OCI-LY7 (cell line): ENCODE data around the gene TLCD1. TPM values are rescaled to one million over a fixed set of nuclear protein-coding genes. Genes with fewer than 3 reads are reported as not detected.

Source experiments
- BruUV-seq: library from RNA; stranded (reverse); fragments of 400-500 nt; replicated peaks from 2 replicates; lab custom pipeline; 2021; lab: Mats Ljungman, UMichigan
- CTCF ChIA-PET: fragments of 300-600 bp; sonication (Branson Sonifier 250); formaldehyde crosslinking; loops from one replicate; lab custom pipeline; 2022; ENCODE audit warnings: antibody characterized with exemption; ENCODE audit not compliant: unreplicated experiment; lab: Charles Lee
- POLR2A ChIA-PET: fragments of 300-600 bp; sonication (Branson Sonifier 250); formaldehyde crosslinking; loops from one replicate; lab custom pipeline; 2022; ENCODE audit warnings: antibody characterized with exemption; lab: Charles Lee
- DNase-seq: peaks from one replicate; pipeline ENCODE4 v3.0.0-alpha.2; 2015; ENCODE audit warnings: low spot score
- H2AFZ ChIP-seq: fragments of 200-600 bp; sonication (generic), shearing (Covaris generic); 2 replicates; pipeline ENCODE4 v1.6.1; 2014; ENCODE audit warnings: mild to moderate bottlenecking, antibody characterized with exemption, low read length, moderate library complexity
- H3K27ac ChIP-seq: fragments of 200-600 bp; sonication (generic); 2 replicates; pipeline ENCODE4 v1.5.1; 2014; ENCODE audit warnings: mixed run types, low read depth, mild to moderate bottlenecking, moderate library complexity, low read length, inconsistent platforms; ENCODE audit not compliant: poor library complexity, severe bottlenecking
- H3K36me3 ChIP-seq: fragments of 200-600 bp; sonication (generic); 2 replicates; pipeline ENCODE4 v1.6.1; 2014; ENCODE audit warnings: mild to moderate bottlenecking, antibody characterized with exemption, low read length, moderate library complexity, mixed read lengths; ENCODE audit not compliant: insufficient read depth
- H3K4me1 ChIP-seq: fragments of 200-600 bp; sonication (generic); 2 replicates; pipeline ENCODE4 v1.5.1; 2014; ENCODE audit warnings: mild to moderate bottlenecking, low read length; ENCODE audit not compliant: insufficient read depth, poor library complexity, severe bottlenecking
- H3K4me2 ChIP-seq: fragments of 200-600 bp; sonication (generic); 2 replicates; pipeline ENCODE4 v1.6.1; 2014; ENCODE audit warnings: mild to moderate bottlenecking, low read length
- H3K4me3 ChIP-seq: fragments of 200-600 bp; sonication (generic); 2 replicates; pipeline ENCODE4 v1.5.1; 2014; ENCODE audit warnings: mild to moderate bottlenecking, low read depth, low read length; ENCODE audit not compliant: poor library complexity, severe bottlenecking
- H3K79me2 ChIP-seq: fragments of 200-600 bp; sonication (generic); 2 replicates; pipeline ENCODE4 v1.6.1; 2016; ENCODE audit warnings: low read depth, mild to moderate bottlenecking, low read length, moderate library complexity, mixed read lengths; ENCODE audit not compliant: insufficient read depth
- H3K9me2 ChIP-seq: fragments of 200-600 bp; sonication (generic); 2 replicates; pipeline ENCODE4 v1.6.1; 2016; ENCODE audit warnings: mild to moderate bottlenecking, low read length, mixed read lengths; ENCODE audit not compliant: insufficient read depth
- H3K9me3 ChIP-seq: fragments of 200-600 bp; sonication (generic); 2 replicates; pipeline ENCODE4 v1.6.1; 2014; ENCODE audit warnings: mild to moderate bottlenecking, mixed run types, low read length, mixed read lengths
- H4K20me1 ChIP-seq: fragments of 200-600 bp; sonication (generic); 2 replicates; pipeline ENCODE4 v1.6.1; 2014; ENCODE audit warnings: mild to moderate bottlenecking, antibody characterized with exemption, low read length, moderate library complexity, mixed read lengths; ENCODE audit not compliant: insufficient read depth
- CTCF ChIP-seq: fragments of 200-600 bp; sonication (generic); conservative IDR thresholded peaks from 2 replicates; pipeline ENCODE4 v1.5.1; 2014; ENCODE audit warnings: mild to moderate bottlenecking, antibody characterized with exemption, low read length, moderate library complexity, mixed read lengths
- EZH2phosphoT487 ChIP-seq: fragments of 200-600 bp; sonication (generic); IDR thresholded peaks from 2 replicates; pipeline ENCODE4 v1.6.1; 2018; ENCODE audit warnings: low read depth, borderline replicate concordance, mild to moderate bottlenecking, mixed run types, antibody characterized with exemption, low read length, moderate library complexity, mixed read lengths
- intact Hi-C: fragments of 100-400 bp; cut with micrococcal nuclease; formaldehyde crosslinking; loops from one replicate; pipeline ENCODE4 v1.10.0; 2022; ENCODE audit not compliant: unreplicated experiment
- total RNA-seq, 2 experiments: library from RNA; depleted of rRNA in 1 of 2; stranded (reverse); fragments of >200 nt in 1 of 2; shearing (Covaris generic) in 1 of 2; gene quantifications; 2 replicates each; pipeline ENCODE4 v1.2.3, GENCODE V29; 2014 to 2022

The TLCD1 gene
- total RNA-seq, 2 experiments from 2014 or later: 0.28 to 2.5 TPM

- H4K20me1 ChIP-seq: no peaks in the 10 kb centered on the region
- no peaks in the 10 kb centered on the region; the same call in 1 of the 2 replicates for H3K79me2 ChIP-seq
- no peak overlapping the region for H2AFZ ChIP-seq
- H3K27ac ChIP-seq: peak overlapping the region; percentile 94
- no TSS peak for BruUV-seq
- TF ChIP-seq EZH2phosphoT487 (no peak), CTCF (no peak)
- no peaks in the 10 kb centered on the region for H3K9me3 ChIP-seq
- H3K4me2 ChIP-seq: peak overlapping the region; percentile 96; the same call in 1 of the 2 replicates
- POLR2A ChIA-PET: interaction anchor here (0.6 kb wide), 1 partner anchor 10 kb away, joined by 4 read pairs; no protein-coding TSS in a partner anchor
- H3K4me1 ChIP-seq: peaks cover 55% of the 10 kb centered on the region
- H3K36me3 ChIP-seq: peaks cover 14% of the 10 kb centered on the region
- intact Hi-C loops: loop anchor here (5.0 kb wide), 2 partner anchors 32 to 122 kb away; no protein-coding TSS in a partner anchor
- H3K9me2 ChIP-seq: no peaks in the 10 kb centered on the region
- no peak for DNase-seq
- CTCF ChIA-PET: no interaction called here
- H3K4me3 ChIP-seq: no peak overlapping the region
Observed at GRCh38 chr17:28729950-28730330, 3.9 kb upstream of the TLCD1 start.

DNA sequence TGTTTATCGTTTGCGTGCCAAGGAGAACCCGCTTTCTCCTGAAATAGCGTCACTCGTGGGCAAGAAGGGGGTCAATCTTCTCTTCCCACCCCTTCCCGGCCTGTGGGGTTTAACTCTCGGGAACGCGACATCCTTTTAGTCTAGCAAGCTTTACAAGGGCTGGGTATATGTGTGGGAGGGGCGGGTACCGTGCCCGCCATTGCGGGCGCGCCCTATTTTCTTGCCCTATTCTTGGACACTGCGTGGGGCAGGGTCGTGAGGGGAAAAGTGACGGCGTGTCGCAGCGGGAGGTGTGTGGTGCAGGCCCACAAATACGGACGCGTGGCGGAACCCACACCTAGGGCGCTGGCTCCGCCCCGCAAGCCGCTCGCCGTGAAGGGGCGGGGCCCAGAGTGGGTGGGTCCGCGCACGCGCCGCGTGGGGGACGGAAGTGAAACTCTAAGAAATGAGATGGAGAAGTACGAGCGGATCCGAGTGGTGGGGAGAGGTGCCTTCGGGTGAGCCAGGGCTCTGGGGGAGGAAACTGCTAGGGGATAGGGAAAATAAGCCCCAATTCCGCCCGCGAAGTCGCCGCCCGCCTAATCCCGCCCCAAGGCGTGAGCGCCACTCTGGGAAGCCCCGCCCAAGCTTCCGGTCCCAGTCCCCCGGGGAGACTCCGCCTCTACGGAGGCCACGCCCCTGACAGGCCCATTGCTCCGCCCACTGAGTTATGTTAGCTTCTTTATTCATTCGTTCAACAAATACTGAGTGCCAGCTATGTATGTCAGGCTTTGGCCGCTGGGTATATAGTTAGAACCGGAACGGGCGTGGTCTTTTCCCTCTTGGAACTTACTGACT lies 2.5 kb upstream of the TLCD1 start, which contains the start of gene NEK8:
Gene NEK8, plus strand, starts transcription at position 425 of the 837 bp plus-strand sequence. Its CDS starts 26 bp downstream, at position 451.
- DNase-seq: peak; percentile 95
- ChIA-PET CTCF (interaction anchor here (0.6 to 3.5 kb wide), 7 partner anchors 9 to 183 kb away, joined by 3 to 27 read pairs (median 9); partner anchors contain the start of gene RPL23A), POLR2A (interaction anchor here (0.6 to 4.1 kb wide), 10 partner anchors 9 to 412 kb away, joined by 3 to 56 read pairs (median 6); partner anchors contain the start of gene RPL23A)
- TF ChIP-seq EZH2phosphoT487 (no peak), CTCF (no peak)
- no peaks in the 10 kb centered on the region for H3K9me2 ChIP-seq
- no peaks in the 10 kb centered on the region; the same call in 1 of the 2 replicates for H3K79me2 ChIP-seq
- peaks cover 23% of the 10 kb centered on the region for H3K36me3 ChIP-seq
- intact Hi-C loops: loop anchor here (1.0 to 5.0 kb wide), 5 partner anchors 10 to 175 kb away; partner anchors contain the start of gene DHRS13
- peak within 1 kb of the TSS; percentile 96 for H3K4me2 ChIP-seq
- peak within 1 kb of the TSS; percentile 94 for H3K27ac ChIP-seq
- BruUV-seq: no TSS peak
- peak within 1 kb of the TSS; percentile 63 for H2AFZ ChIP-seq
- H3K4me1 ChIP-seq: peaks cover 63% of the 10 kb centered on the region
- no peaks in the 10 kb centered on the region for H4K20me1 ChIP-seq
- H3K9me3 ChIP-seq: no peaks in the 10 kb centered on the region
- H3K4me3 ChIP-seq: peak within 1 kb of the TSS; percentile 69
